ENCODE data around the gene HECW1. TPM values are rescaled to one million over a fixed set of nuclear protein-coding genes. Genes with fewer than 3 reads are reported as not detected.

The HECW1 gene
- total and polyA plus RNA-seq, 2 experiments from 2014 or later: 11.0 to 21.8 TPM

DNA sequence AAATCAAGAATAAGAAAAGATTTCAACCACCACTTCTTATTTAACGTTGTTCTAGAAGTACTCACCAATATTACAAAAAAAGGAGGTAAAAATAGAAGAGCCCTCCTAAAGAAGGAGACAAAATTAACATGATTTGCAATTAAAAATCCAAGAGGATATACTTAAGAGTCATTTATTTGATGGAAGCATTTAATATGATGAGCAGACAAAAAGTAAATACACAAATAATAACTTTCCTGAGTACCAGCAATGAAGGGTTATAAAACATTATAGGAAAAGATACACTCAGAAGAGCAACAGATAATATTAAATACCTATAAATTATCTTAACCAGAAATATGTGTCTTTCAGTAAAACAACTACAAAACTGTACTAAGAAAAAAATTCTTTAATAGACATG lies 363.5 kb downstream of the HECW1 start:
- Mint-ChIP-seq H3K36me3 (ENCODE audit: low read depth) (peaks cover 15% of the 10 kb centered on the region), H3K27me3 (ENCODE audit: insufficient read depth, low read depth, poor library complexity) (peaks cover 6% of the 10 kb centered on the region), H3K9me3 (peaks cover 16% of the 10 kb centered on the region), H3K27ac (no peak overlapping the region), H3K4me3 (no peak overlapping the region), H3K4me1 (peaks cover 11% of the 10 kb centered on the region; the same call in 2 of the 3 replicates)
- H3K4me3 ChIP-seq: no peak overlapping the region
- no peaks in the 10 kb centered on the region for H3K9me2 ChIP-seq (ENCODE audit: insufficient read depth)
- H2AFZ ChIP-seq: no peak overlapping the region
- H3K4me2 ChIP-seq: no peak overlapping the region
- ATAC-seq (no peak), DNase-seq (ENCODE audit: low spot score) (no peak)
- H4K20me1 ChIP-seq (replicated peaks; ENCODE audit: insufficient read depth): no peaks in the 10 kb centered on the region
- H3F3A ChIP-seq (replicated peaks; ENCODE audit: low read depth): no peaks in the 10 kb centered on the region
- H3K4me1 ChIP-seq (ENCODE audit: insufficient read depth): peaks cover 6% of the 10 kb centered on the region
- H3K27me3 ChIP-seq (ENCODE audit: insufficient read depth): no peaks in the 10 kb centered on the region
- no peak for TF ChIP-seq POLR2AphosphoS5 (IDR thresholded peaks at IDR 0.05; ENCODE audit: low read depth)
- no peak for TF ChIP-seq NANOG (IDR thresholded peaks at IDR 0.05; ENCODE audit: borderline replicate concordance)
- no peak for TF ChIP-seq JUNB (IDR thresholded peaks at IDR 0.05; ENCODE audit: unreplicated experiment)
- TF ChIP-seq ZNF331 (CRISPR knock-in tag; IDR thresholded peaks at IDR 0.05; ENCODE audit: low read depth): no peak
- no peak for TF ChIP-seq REST (IDR thresholded peaks at IDR 0.05; ENCODE audit: unreplicated experiment)
- TF ChIP-seq, protein P1, sequence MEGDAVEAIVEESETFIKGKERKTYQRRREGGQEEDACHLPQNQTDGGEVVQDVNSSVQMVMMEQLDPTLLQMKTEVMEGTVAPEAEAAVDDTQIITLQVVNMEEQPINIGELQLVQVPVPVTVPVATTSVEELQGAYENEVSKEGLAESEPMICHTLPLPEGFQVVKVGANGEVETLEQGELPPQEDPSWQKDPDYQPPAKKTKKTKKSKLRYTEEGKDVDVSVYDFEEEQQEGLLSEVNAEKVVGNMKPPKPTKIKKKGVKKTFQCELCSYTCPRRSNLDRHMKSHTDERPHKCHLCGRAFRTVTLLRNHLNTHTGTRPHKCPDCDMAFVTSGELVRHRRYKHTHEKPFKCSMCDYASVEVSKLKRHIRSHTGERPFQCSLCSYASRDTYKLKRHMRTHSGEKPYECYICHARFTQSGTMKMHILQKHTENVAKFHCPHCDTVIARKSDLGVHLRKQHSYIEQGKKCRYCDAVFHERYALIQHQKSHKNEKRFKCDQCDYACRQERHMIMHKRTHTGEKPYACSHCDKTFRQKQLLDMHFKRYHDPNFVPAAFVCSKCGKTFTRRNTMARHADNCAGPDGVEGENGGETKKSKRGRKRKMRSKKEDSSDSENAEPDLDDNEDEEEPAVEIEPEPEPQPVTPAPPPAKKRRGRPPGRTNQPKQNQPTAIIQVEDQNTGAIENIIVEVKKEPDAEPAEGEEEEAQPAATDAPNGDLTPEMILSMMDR (conservative IDR thresholded peaks at IDR 0.05; ENCODE audit: low read depth in 2 of 2): no peak
- no peak for TF ChIP-seq STAT1 (IDR thresholded peaks at IDR 0.05; ENCODE audit: unreplicated experiment)
- TF ChIP-seq CREB1 (CRISPR knock-in tag; IDR thresholded peaks at IDR 0.05; ENCODE audit: low read depth): no peak
- TF ChIP-seq, protein P2, sequence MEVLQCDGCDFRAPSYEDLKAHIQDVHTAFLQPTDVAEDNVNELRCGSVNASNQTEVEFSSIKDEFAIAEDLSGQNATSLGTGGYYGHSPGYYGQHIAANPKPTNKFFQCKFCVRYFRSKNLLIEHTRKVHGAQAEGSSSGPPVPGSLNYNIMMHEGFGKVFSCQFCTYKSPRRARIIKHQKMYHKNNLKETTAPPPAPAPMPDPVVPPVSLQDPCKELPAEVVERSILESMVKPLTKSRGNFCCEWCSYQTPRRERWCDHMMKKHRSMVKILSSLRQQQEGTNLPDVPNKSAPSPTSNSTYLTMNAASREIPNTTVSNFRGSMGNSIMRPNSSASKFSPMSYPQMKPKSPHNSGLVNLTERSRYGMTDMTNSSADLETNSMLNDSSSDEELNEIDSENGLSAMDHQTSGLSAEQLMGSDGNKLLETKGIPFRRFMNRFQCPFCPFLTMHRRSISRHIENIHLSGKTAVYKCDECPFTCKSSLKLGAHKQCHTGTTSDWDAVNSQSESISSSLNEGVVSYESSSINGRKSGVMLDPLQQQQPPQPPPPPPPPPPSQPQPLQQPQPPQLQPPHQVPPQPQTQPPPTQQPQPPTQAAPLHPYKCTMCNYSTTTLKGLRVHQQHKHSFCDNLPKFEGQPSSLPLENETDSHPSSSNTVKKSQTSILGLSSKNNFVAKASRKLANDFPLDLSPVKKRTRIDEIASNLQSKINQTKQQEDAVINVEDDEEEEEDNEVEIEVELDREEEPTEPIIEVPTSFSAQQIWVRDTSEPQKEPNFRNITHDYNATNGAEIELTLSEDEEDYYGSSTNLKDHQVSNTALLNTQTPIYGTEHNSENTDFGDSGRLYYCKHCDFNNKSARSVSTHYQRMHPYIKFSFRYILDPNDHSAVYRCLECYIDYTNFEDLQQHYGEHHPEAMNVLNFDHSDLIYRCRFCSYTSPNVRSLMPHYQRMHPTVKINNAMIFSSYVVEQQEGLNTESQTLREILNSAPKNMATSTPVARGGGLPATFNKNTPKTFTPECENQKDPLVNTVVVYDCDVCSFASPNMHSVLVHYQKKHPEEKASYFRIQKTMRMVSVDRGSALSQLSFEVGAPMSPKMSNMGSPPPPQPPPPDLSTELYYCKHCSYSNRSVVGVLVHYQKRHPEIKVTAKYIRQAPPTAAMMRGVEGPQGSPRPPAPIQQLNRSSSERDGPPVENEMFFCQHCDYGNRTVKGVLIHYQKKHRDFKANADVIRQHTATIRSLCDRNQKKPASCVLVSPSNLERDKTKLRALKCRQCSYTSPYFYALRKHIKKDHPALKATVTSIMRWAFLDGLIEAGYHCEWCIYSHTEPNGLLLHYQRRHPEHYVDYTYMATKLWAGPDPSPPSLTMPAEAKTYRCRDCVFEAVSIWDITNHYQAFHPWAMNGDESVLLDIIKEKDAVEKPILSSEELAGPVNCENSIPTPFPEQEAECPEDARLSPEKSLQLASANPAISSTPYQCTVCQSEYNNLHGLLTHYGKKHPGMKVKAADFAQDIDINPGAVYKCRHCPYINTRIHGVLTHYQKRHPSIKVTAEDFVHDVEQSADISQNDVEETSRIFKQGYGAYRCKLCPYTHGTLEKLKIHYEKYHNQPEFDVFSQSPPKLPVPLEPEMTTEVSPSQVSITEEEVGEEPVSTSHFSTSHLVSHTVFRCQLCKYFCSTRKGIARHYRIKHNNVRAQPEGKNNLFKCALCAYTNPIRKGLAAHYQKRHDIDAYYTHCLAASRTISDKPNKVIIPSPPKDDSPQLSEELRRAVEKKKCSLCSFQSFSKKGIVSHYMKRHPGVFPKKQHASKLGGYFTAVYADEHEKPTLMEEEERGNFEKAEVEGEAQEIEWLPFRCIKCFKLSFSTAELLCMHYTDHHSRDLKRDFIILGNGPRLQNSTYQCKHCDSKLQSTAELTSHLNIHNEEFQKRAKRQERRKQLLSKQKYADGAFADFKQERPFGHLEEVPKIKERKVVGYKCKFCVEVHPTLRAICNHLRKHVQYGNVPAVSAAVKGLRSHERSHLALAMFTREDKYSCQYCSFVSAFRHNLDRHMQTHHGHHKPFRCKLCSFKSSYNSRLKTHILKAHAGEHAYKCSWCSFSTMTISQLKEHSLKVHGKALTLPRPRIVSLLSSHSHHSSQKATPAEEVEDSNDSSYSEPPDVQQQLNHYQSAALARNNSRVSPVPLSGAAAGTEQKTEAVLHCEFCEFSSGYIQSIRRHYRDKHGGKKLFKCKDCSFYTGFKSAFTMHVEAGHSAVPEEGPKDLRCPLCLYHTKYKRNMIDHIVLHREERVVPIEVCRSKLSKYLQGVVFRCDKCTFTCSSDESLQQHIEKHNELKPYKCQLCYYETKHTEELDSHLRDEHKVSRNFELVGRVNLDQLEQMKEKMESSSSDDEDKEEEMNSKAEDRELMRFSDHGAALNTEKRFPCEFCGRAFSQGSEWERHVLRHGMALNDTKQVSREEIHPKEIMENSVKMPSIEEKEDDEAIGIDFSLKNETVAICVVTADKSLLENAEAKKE (CRISPR knock-in tag; IDR thresholded peaks at IDR 0.05): no peak
- TF ChIP-seq EZH2 (IDR thresholded peaks at IDR 0.05; ENCODE audit: low read depth, unreplicated experiment): no peak
- TF ChIP-seq ETS1 (IDR thresholded peaks at IDR 0.05): no peak
- TF ChIP-seq ZNF114 (CRISPR knock-in tag; IDR thresholded peaks at IDR 0.05): no peak
- no peak for TF ChIP-seq EZH2phosphoT487 (IDR thresholded peaks at IDR 0.05; ENCODE audit: unreplicated experiment)
- no peak overlapping the region for H3K27ac ChIP-seq (ENCODE audit: low read depth)
- no peaks in the 10 kb centered on the region; the same call in 1 of the 2 replicates for H3K36me3 ChIP-seq (ENCODE audit: insufficient read depth)
- no peaks in the 10 kb centered on the region for H3K79me2 ChIP-seq (replicated peaks; ENCODE audit: insufficient read depth)
